GM23338 (cell line): ENCODE data around the gene CSTPP1. TPM values are rescaled to one million over a fixed set of nuclear protein-coding genes. Genes with fewer than 3 reads are reported as not detected.
"Not testable (repeated sequence)": the region's sequence is repeated elsewhere in the genome, so short reads cannot be mapped to it uniquely, and the experiment has no call there.

ENCODE experiments used
- ATAC-seq: fragments of 200-7000 bp; cut with Tn5 transposase; 3 replicates; pipeline ENCODE4 v1.9.1; 2020
- DNase-seq: peaks from one replicate; pipeline ENCODE4 v3.0.0-alpha.2; 2015; ENCODE audit warnings: low spot score
- H2AFZ ChIP-seq: fragments of 200-600 bp; sonication (generic); 2 replicates; pipeline ENCODE4 v1.8.0; 2016; ENCODE audit warnings: antibody characterized with exemption, mild to moderate bottlenecking, moderate library complexity
- H3F3A ChIP-seq: fragments of 200-600 bp; sonication (generic); replicated peaks from 2 replicates; pipeline ENCODE4 v1.8.0; 2017; ENCODE audit warnings: antibody characterized with exemption, mixed run types, low read depth
- H3K27ac ChIP-seq: fragments of 200-600 bp; sonication (generic); 2 replicates; pipeline ENCODE4 v1.6.1; 2016; ENCODE audit warnings: low read depth
- H3K27me3 ChIP-seq: fragments of 200-600 bp; sonication (generic); 2 replicates; pipeline ENCODE4 v1.8.0; 2016; ENCODE audit warnings: mild to moderate bottlenecking, mixed run types, moderate library complexity; ENCODE audit not compliant: insufficient read depth
- H3K36me3 ChIP-seq: fragments of 200-600 bp; sonication (generic); 2 replicates; pipeline ENCODE4 v1.8.0; 2016; ENCODE audit warnings: mild to moderate bottlenecking; ENCODE audit not compliant: insufficient read depth
- H3K4me1 ChIP-seq: fragments of 200-600 bp; sonication (generic); 2 replicates; pipeline ENCODE4 v1.8.0; 2016; ENCODE audit warnings: mild to moderate bottlenecking, moderate library complexity; ENCODE audit not compliant: insufficient read depth
- H3K4me2 ChIP-seq: fragments of 200-600 bp; sonication (generic); 2 replicates; pipeline ENCODE4 v1.7.1; 2017; ENCODE audit warnings: mixed run types
- H3K4me3 ChIP-seq: fragments of 200-600 bp; sonication (generic); 2 replicates; pipeline ENCODE4 v1.6.1; 2016; ENCODE audit warnings: mixed run types
- H3K79me2 ChIP-seq: fragments of 200-600 bp; sonication (generic); replicated peaks from 2 replicates; pipeline ENCODE4 v1.8.0; 2017; ENCODE audit warnings: mild to moderate bottlenecking; ENCODE audit not compliant: insufficient read depth
- H3K9me2 ChIP-seq: fragments of 200-600 bp; sonication (generic); 2 replicates; pipeline ENCODE4 v1.8.0; 2017; ENCODE audit not compliant: insufficient read depth
- H4K20me1 ChIP-seq: fragments of 200-600 bp; sonication (generic); replicated peaks from 2 replicates; pipeline ENCODE4 v1.8.0; 2017; ENCODE audit warnings: mild to moderate bottlenecking; ENCODE audit not compliant: insufficient read depth
- H3K27ac Mint-ChIP-seq: 2 replicates; pipeline ENCODE4 v1.8.0; 2020; ENCODE audit warnings: inconsistent platforms, mild to moderate bottlenecking, moderate library complexity, mixed read lengths
- H3K27me3 Mint-ChIP-seq: 3 replicates; pipeline ENCODE4 v1.8.0; 2022; ENCODE audit warnings: low read depth, mild to moderate bottlenecking, moderate library complexity, mixed read lengths, inconsistent platforms; ENCODE audit not compliant: insufficient read depth, poor library complexity
- H3K36me3 Mint-ChIP-seq: 3 replicates; pipeline ENCODE4 v1.8.0; 2021; ENCODE audit warnings: low read depth, mild to moderate bottlenecking, inconsistent platforms, moderate library complexity, mixed read lengths
- H3K4me1 Mint-ChIP-seq: 3 replicates; pipeline ENCODE4 v1.8.0; 2020; ENCODE audit warnings: mild to moderate bottlenecking, inconsistent platforms, mixed read lengths
- H3K4me3 Mint-ChIP-seq: 3 replicates; pipeline ENCODE4 v1.8.0; 2021; ENCODE audit warnings: moderate library complexity, mild to moderate bottlenecking, inconsistent platforms, mixed read lengths
- H3K9me3 Mint-ChIP-seq: 3 replicates; pipeline ENCODE4 v1.8.0; 2020; ENCODE audit warnings: moderate library complexity, mild to moderate bottlenecking, inconsistent platforms, mixed read lengths
- CTCF ChIP-seq, 2 experiments: fragments of 200-600 bp in 1 of 2; sonication (generic) in 1 of 2; conservative IDR thresholded peaks; 2 replicates each; pipeline versions ENCODE4 v1.5.1 to v1.6.1; 2016 to 2017; ENCODE audit warnings: antibody characterized with exemption in 2 of 2, low read depth in 2 of 2, mild to moderate bottlenecking in 2 of 2, moderate library complexity in 1 of 2
- ETS1 ChIP-seq: IDR thresholded peaks from 2 replicates; pipeline ENCODE4 v1.6.1; 2016; ENCODE audit warnings: antibody characterized with exemption
- REST ChIP-seq: IDR thresholded peaks from one replicate; pipeline ENCODE4 v1.6.1; 2018; ENCODE audit warnings: antibody characterized with exemption; ENCODE audit not compliant: unreplicated experiment
- ZNF331 ChIP-seq: fragments of 250-450 bp; sonication (Bioruptor Pico); IDR thresholded peaks from 2 replicates; pipeline ENCODE4 v1.5.0; 2020; ENCODE audit warnings: low read depth, mild to moderate bottlenecking, moderate library complexity
- polyA plus RNA-seq: library from polyadenylated mRNA; unstranded; fragments of >200 nt; fragmentation: Nextera tagmentation; extraction: Ambion mirVana; gene quantifications from 2 replicates; pipeline ENCODE4 v1.2.1, GENCODE V29; 2016
- total RNA-seq: library from RNA; depleted of rRNA; stranded (reverse); fragments of >200 nt; shearing (Covaris generic); gene quantifications from 2 replicates; pipeline ENCODE4 v1.2.3, GENCODE V29; 2014

CSTPP1 gene
- total and polyA plus RNA-seq, 2 experiments from 2014 or later, result 23.5 to 42.6 TPM

- H3K4me1 ChIP-seq, result no peaks in the 10 kb centered on the region; the same call in 1 of the 2 replicates
- no peak overlapping the region for H3K27ac ChIP-seq
- no peaks in the 10 kb centered on the region for H3K27me3 ChIP-seq
- H3K79me2 ChIP-seq, result no peaks in the 10 kb centered on the region
- H3F3A ChIP-seq, result no peaks in the 10 kb centered on the region
- no peak overlapping the region for H3K4me2 ChIP-seq
- no peaks in the 10 kb centered on the region for H4K20me1 ChIP-seq
- Mint-ChIP-seq H3K36me3 (peaks cover 22% of the 10 kb centered on the region), H3K4me3 (no peak overlapping the region), H3K4me1 (peaks cover 5% of the 10 kb centered on the region; the same call in 1 of the 3 replicates), H3K27me3 (peaks cover 1% of the 10 kb centered on the region), H3K27ac (no peak overlapping the region), H3K9me3 (peaks cover 12% of the 10 kb centered on the region; the same call in 2 of the 3 replicates)
- ATAC-seq, result no peak
- no peak overlapping the region for H3K4me3 ChIP-seq
- H3K36me3 ChIP-seq, result no peaks in the 10 kb centered on the region
- H3K9me2 ChIP-seq, result no peaks in the 10 kb centered on the region
- no peak for DNase-seq
- H2AFZ ChIP-seq, result no peak overlapping the region
- TF ChIP-seq REST, result no peak
- TF ChIP-seq CTCF (conservative IDR thresholded peaks at IDR 0.05; ENCODE audit: low read depth in 2 of 2), result no peak
- no peak for TF ChIP-seq ETS1
- no peak for TF ChIP-seq ZNF331 (CRISPR knock-in tag)
These were observed 54.8 kb downstream of the CSTPP1 start for GRCh38 chr11:46991391-46991790.

GRCh38 chr11:46992386-46992785, 55.8 kb downstream of the CSTPP1 start:
- not testable (repeated sequence) for H3K27ac Mint-ChIP-seq, DNase-seq, H3K36me3 ChIP-seq, H2AFZ ChIP-seq, H3K79me2 ChIP-seq, H3K4me1 ChIP-seq, H3F3A ChIP-seq, H3K4me1 Mint-ChIP-seq, H4K20me1 ChIP-seq, H3K4me3 Mint-ChIP-seq, H3K9me2 ChIP-seq, H3K4me2 ChIP-seq, H3K27me3 Mint-ChIP-seq, H3K4me3 ChIP-seq, H3K27me3 ChIP-seq, ATAC-seq, H3K27ac ChIP-seq
- peaks cover 22% of the 10 kb centered on the region for H3K36me3 Mint-ChIP-seq
- H3K9me3 Mint-ChIP-seq, result peaks cover 12% of the 10 kb centered on the region; the same call in 2 of the 3 replicates

- H3K4me2 ChIP-seq, H3K27me3 Mint-ChIP-seq, H3K9me3 Mint-ChIP-seq: not testable (repeated sequence)
These were observed 61.2 kb downstream of the CSTPP1 start for GRCh38 chr11:46997796-46998195.

More at GRCh38 chr11:46997796-46998195, 61.2 kb downstream of the CSTPP1 start:
- not testable (repeated sequence) for ATAC-seq, H3K79me2 ChIP-seq, H3K27ac Mint-ChIP-seq, H3F3A ChIP-seq, H3K9me2 ChIP-seq, H4K20me1 ChIP-seq, H3K27ac ChIP-seq, H3K4me3 Mint-ChIP-seq, H3K36me3 Mint-ChIP-seq, H3K4me1 ChIP-seq, H2AFZ ChIP-seq, H3K4me3 ChIP-seq, H3K36me3 ChIP-seq, H3K27me3 ChIP-seq, H3K4me1 Mint-ChIP-seq, DNase-seq
